Measurements from ENCODE around the gene CR1L.
"Not testable (repeated sequence)": the region's sequence is repeated elsewhere in the genome, so short reads cannot be mapped to it uniquely, and the experiment has no call there.

CR1L gene

GRCh38 chr1:207644852-207645634 lies at the start of gene CR1L:
TSS of gene CR1L (plus strand) at chr1:207645133. CDS start at chr1:207645234, 101 bp downstream.
- DNase-seq: peak; percentile 75

- no peak for DNase-seq
Measured at GRCh38 chr1:207603777-207604176, 41.2 kb upstream of the CR1L start.

- no peak for DNase-seq
Measured at GRCh38 chr1:207605444-207606361, 39.2 kb upstream of the CR1L start.

GRCh38 chr1:207606362-207606755 lies 38.6 kb upstream of the CR1L start:
- no peak for DNase-seq

- DNase-seq: no peak
Measured at GRCh38 chr1:207612762-207613161, 32.2 kb upstream of the CR1L start.

- no peak for DNase-seq
Measured at GRCh38 chr1:207619871-207620542, 24.9 kb upstream of the CR1L start.

GRCh38 chr1:207620543-207620893 lies 24.4 kb upstream of the CR1L start:
- no peak for DNase-seq

GRCh38 chr1:207625504-207626071 lies 19.3 kb upstream of the CR1L start:
- not testable (repeated sequence) for DNase-seq

- DNase-seq: no peak
Measured at GRCh38 chr1:207626972-207627337, 18.0 kb upstream of the CR1L start.

- no peak for DNase-seq
Measured at GRCh38 chr1:207627496-207627895, 17.4 kb upstream of the CR1L start.

GRCh38 chr1:207628776-207629175 lies 16.2 kb upstream of the CR1L start:
- DNase-seq: no peak

- no peak for DNase-seq
Measured at GRCh38 chr1:207631137-207631536, 13.8 kb upstream of the CR1L start.

GRCh38 chr1:207633226-207633625 lies 11.7 kb upstream of the CR1L start:
- DNase-seq: no peak

- DNase-seq: not testable (repeated sequence)
Measured at GRCh38 chr1:207633699-207634289, 11.1 kb upstream of the CR1L start.

GRCh38 chr1:207634293-207634692 lies 10.6 kb upstream of the CR1L start:
- not testable (repeated sequence) for DNase-seq

- not testable (repeated sequence) for DNase-seq
Measured at GRCh38 chr1:207635569-207636186, 9.3 kb upstream of the CR1L start.

GRCh38 chr1:207638487-207639145 lies 6.3 kb upstream of the CR1L start:
- DNase-seq: not testable (repeated sequence)

- not testable (repeated sequence) for DNase-seq
Measured at GRCh38 chr1:207639362-207639761, 5.6 kb upstream of the CR1L start.

GRCh38 chr1:207644166-207644851 lies 624 bp upstream of the CR1L start:
- no peak for DNase-seq

- no peak for DNase-seq
Measured at GRCh38 chr1:207645635-207646081, 725 bp downstream of the CR1L start.

- DNase-seq: no peak
Measured at GRCh38 chr1:207646171-207646570, 1.2 kb downstream of the CR1L start.

All from right forelimb (tissue), 1 donor.